Adipose tissue (tissue), 3 donors: ENCODE measurements around the gene AHCTF1. TPM values are rescaled to one million over a fixed set of nuclear protein-coding genes. Genes with fewer than 3 reads are reported as not detected.

Experiments used
- H3K27ac ChIP-seq: one replicate; pipeline ENCODE4 v1.5.1; 2013; ENCODE audit warnings: low read depth, low read length
- WGBS, 3 donors: extraction: QIAGEN DNeasy Blood & Tissue Kit; methylation state at CpG; one replicate each; pipeline ENCODE4 v1.1.7; 2013; 5-methylcytosine and 5-hydroxymethylcytosine counted together
- polyA plus RNA-seq, 3 donors: library from polyadenylated mRNA; stranded (reverse); fragments of 200-250 nt; gene quantifications; one replicate each; pipeline ENCODE4 v1.2.3, GENCODE V29; 2013
- donor health status: healthy with polysubstance abuse.
- donor health status: Bipolar disorder and iron deficiency.
- donor health status: healthy.

AHCTF1 gene
- polyA plus RNA-seq, 3 donors, result 5.4 to 13.1 (median 9.8) TPM

DNA sequence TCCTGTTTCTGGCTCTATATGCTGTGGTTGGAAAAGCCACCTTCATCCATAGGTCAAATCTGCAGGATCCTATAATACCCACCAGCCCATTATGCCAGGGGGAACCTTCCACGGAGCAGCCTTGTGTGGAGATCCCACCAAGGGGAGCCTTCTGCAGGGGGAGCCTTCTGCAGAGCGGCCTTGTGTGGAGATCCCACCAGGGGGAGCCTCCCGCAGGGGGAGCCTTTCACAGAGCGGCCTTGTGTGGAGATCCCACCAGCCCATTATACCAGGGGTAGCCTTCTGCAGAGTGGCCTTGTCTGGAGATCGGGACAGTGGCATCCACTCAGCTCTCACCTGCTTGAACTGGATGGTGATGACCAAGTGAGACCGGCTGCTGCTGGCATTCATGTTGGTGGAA is 122.3 kb downstream of the AHCTF1 start:
- WGBS, 3 donors, result 91 to 94% (median 92%) methylated on average over 6 of the region's 6 CpGs
- H3K27ac ChIP-seq, result no peak overlapping the region

DNA sequence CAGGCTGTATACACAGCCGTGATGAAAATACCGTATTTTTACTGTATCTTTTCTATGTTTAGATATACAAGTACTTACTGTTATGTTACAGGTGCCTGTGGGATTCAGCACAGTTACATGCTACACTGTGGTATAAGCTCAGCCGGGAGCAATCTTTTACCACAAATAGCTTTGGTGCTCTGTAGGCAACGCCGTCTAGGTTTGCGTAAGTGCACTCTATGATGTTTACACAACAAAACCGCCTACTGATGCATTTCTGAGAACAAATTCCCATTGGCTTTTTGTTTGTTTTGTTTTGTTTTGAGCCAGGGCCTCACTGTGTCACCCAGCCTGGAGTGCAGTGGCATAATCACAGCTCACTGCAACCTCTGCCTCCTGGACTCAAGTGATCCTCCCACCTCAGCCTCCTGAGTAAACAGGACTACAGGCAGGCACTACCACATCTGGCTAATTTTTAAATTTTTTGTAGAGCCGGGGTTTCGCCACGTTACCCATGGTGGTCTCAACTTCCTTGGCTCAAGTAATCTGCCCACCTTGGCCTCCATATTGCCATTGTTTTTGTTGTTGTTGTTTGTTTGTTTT is 126.5 kb downstream of the AHCTF1 start:
- WGBS, 3 donors, result 76 to 79% (median 79%) methylated on average over 10 of the region's 10 CpGs

DNA sequence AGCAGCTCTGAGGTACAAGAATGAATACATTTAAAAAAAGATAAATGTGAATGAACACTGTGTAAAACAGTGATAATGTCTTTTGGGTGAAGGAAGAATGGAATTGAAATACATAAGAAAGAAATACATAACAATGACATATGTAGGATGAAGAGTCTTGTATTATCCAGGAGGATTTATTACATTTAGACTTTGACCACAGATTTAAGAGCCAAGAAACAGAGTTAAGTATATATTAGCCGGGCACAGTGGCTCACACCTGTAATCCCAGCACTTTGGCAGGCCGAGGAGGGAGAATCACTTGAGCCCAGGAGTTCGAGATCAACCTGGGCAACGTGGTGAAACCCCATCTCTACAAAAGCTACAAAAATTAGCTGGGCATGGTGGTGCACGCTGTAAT is 127.9 kb downstream of the AHCTF1 start:
- H3K27ac ChIP-seq, result no peak overlapping the region
- WGBS, 3 donors, result 82 to 96% (median 94%) methylated on average over 5 of the region's 5 CpGs

More for the DNA sequence above, 126.5 kb downstream of the AHCTF1 start:
- no peak overlapping the region for H3K27ac ChIP-seq

DNA sequence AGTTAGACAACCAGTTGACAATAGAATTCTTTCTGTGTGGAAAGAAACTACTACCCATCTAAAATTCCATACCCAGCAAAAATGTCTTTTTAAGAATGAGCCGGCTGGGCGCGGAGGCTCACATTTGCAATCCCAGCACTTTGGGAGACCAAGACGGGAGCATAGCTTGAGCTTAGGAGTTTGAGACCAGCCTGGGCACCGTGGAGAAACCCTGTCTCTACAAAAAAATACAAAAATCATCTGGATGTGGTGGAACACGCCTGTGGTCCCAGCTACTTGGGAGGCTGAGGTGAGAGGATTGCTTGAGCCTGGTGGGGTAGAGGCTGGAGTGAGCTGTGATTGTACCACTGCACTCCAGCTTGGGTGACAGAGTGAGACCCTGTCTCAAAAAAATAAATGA is 128.4 kb downstream of the AHCTF1 start:
- WGBS, 3 donors, result 92 to 96% (median 94%) methylated on average over 6 of the region's 6 CpGs
- no peak overlapping the region for H3K27ac ChIP-seq

DNA sequence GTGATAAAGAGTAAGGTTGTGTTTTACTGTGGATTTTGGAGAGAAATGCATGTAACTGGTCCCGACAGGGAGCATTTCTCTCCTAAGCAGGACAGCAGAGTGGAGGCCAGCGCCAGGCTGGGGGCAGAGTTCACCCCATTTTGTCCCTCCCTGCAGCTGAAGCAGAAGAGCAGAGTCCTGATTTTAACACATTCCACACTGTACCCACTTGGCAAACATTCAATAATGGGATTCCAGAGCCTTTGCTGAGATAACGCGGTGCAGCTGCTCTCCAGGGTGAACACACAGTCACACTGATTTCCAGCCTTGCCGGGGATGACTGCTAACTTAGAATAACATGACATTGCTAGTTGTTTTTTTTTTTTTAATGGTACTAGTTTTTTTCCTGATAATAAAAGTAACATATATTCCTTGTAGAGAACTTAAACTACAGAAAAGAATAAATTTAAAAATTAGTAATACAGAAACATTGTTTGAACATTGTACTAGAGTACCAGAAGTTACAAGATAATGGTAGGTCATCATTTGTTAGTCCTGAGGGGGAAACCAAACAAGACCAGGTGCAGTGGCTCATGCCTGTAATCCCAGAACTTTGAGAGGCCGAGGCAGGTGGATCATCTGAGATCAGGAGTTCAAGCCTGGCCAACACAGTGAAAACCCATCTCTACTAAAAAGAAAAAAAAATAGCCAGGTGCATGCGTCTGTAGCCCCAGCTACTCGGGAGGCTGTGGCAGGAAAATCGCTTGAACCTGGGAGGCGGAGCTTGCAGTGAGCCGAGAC is 130.3 kb downstream of the AHCTF1 start:
- H3K27ac ChIP-seq, result no peak overlapping the region
- 56 to 79% (median 75%) methylated on average over 11 of the region's 11 CpGs for WGBS, 3 donors

DNA sequence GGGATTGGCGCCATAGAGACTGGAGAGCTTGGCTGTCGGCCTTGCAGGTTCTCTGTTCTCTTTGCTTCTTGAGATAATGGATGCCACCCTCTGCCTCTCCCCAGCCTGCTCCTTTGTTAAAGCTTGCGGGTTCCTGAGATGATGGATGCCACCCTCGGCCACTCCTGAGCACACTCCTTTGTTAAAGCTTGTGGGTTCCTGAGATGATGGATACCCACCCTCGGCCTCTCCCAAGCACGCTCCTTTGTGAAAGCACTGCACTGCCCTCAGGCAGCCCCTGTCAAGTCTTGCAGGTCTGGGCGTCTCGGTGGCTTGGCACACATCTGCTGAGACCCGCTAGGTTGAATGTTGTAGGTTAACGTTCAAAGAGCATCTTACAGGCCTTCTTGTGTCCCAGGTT is 131.0 kb downstream of the AHCTF1 start:
- H3K27ac ChIP-seq, result no peak overlapping the region
- 77 to 87% (median 85%) methylated on average over 10 of the region's 10 CpGs for WGBS, 3 donors

DNA sequence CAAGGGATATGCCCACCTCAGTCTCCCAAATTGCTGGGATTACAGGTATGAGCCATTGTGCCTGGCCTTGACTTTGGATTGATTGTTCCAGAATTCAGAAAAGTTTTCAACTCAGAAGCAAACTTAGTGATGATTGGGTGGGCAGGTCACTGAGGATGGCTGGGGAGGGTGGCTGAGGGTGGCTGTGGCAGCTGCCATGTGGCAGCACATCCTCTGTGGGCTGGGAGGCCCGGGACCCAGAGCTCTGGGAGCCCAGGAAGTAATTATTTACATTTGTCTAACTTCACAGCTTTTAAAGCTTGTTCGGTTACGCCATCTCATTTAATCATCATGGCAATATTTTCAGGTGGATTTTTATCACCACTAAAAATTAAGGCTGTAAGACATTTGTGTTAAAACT is 131.4 kb downstream of the AHCTF1 start:
- no peak overlapping the region for H3K27ac ChIP-seq
- 70 to 78% (median 72%) methylated on average over 3 of the region's 3 CpGs for WGBS, 3 donors

DNA sequence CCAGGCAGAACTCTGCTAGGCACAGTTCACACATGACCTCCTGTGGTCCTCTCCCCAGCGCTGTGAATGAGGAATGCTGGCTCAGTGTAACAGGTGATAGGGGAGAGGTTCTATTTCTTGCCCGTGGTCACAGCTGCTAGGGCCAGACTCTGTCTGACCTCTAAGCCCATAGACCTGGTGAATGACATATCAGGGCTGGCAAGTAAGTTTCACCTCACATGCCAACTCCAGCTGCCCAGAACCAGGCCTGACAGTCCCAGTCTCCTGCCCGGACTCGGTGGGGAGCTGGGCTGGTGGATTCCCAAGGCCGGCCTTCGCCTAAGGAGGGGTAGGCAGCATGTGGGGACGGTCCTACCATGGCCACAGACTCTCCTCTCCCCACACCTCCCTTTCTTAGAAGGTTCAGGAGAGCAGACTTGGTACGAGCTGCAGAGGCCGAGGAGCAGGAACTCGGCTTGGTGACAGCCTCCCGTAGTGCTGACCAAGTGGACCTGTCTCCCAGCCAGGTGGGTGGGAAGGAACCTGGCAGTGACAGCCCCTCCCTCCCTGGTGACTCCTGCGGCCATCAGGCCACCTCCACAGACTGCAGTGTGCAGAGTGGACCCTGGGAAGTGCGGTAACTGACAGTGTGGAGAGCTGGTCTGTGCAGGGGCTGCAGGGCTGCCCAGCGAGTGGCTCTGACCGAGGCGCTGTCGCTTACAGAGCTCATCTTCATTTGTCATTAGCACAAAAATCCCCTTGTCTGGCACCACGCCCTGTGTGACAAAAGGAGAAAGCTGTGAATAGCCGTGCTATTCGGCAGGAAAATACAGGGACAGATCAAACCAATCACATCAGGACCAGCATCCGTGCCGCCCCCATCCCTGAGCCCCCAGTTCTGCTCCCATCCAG is 132.9 kb downstream of the AHCTF1 start:
- WGBS, 3 donors, result 67 to 84% (median 68%) methylated on average over 20 to 22 of the region's 22 CpGs
- no peak overlapping the region for H3K27ac ChIP-seq

DNA sequence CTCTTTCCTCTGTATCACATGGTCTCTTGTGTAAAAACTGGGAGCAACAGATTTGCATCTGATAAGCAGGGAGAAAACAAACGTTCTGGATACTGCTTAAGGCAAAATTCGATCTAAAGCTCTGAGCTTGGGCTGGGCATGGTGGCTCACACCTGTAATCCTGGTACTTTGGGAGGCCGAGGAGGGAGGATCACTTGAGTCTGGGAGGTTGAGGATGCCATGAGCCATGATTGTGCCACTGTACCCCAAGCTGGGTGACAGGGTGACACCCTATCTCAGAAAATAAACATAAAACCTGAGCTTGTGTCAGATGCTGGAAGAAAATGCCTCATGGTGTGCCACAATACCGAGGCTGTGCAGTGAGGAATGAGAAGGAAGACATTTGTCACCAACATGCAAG is 133.6 kb downstream of the AHCTF1 start:
- no peak overlapping the region for H3K27ac ChIP-seq
- 62 to 77% (median 73%) methylated on average over 4 of the region's 4 CpGs for WGBS, 3 donors

DNA sequence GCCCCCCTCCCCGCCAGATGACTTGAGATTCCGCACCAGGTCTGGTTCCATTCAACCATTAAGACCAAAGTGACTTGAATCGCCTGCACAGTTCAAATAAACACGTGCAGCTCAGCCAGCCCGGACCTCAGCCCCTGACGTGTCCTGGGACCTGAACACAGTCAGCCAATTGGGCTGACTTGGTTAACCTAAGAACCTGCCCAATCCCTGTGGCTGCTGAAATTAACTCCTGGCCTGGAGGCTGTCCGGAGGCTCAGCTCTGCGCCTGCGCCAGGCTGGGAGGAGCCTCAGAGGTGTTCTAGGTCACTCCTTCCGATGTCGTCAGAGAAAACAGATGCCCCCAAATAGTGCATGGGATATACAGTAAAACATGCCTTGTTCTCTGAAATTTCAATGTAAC is 134.2 kb downstream of the AHCTF1 start:
- WGBS, 3 donors, result 82 to 89% (median 83%) methylated on average over 11 of the region's 11 CpGs
- H3K27ac ChIP-seq, result no peak overlapping the region

DNA sequence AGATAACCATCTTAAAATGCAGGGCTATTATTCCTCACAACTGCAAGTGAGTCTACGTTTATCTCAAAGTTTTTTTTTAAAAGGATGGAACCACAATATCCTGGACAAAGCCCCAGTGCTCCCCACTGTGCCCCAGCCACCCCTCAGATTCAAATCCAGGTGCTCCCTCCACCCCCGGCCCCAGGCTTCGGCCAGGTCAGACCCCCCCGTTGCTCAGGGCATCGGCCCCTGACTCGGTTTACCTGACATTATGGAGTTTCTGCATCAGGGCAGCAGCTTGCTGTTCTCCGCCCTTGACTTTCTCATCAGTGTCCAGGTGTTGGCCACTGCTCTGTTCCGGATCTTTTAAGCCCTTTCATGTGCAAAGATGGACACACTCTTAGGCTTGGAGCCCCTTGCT is 134.6 kb downstream of the AHCTF1 start:
- no peak overlapping the region for H3K27ac ChIP-seq
- WGBS, 3 donors, result 75 to 83% (median 81%) methylated on average over 8 of the region's 8 CpGs

DNA sequence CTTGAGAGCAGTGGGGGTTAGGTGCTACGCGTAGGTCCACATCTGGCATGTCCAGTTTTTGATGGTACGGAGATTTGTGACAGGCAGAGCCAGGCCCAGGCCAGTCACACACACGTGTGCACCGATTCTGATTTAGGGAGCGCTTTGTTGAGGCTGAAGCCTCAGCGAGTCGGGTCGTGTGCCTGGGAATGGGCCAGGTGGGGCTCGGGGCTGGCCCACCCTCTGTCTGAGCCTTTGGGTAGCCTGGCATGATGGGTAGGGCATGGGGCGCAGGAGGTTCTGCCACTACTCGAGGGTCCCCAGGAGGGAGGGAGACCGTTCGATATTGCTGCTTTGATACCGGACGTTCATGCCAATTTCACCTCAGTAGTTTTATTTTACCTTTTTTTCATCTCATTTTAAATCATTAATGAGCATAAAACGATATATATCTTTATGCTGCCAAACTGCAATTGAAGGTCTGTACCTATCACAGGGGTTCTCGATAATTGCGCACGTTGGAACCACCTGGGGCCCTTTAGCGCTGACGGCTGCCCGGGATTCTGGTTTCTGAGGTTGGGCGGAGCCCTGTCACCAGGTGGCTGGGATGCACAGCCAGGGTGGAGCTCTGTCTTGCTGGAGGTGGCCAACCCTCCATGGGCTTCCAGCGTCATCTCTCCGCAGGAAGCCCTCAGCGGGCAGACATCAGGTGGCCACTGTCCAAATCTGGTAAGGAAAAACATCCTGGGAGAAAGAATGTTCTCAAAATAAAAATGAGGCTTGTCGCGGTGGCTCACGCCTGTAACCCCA is 135.6 kb downstream of the AHCTF1 start:
- 89 to 94% (median 91%) methylated on average over 30 of the region's 30 CpGs for WGBS, 3 donors
- H3K27ac ChIP-seq, result no peak overlapping the region

DNA sequence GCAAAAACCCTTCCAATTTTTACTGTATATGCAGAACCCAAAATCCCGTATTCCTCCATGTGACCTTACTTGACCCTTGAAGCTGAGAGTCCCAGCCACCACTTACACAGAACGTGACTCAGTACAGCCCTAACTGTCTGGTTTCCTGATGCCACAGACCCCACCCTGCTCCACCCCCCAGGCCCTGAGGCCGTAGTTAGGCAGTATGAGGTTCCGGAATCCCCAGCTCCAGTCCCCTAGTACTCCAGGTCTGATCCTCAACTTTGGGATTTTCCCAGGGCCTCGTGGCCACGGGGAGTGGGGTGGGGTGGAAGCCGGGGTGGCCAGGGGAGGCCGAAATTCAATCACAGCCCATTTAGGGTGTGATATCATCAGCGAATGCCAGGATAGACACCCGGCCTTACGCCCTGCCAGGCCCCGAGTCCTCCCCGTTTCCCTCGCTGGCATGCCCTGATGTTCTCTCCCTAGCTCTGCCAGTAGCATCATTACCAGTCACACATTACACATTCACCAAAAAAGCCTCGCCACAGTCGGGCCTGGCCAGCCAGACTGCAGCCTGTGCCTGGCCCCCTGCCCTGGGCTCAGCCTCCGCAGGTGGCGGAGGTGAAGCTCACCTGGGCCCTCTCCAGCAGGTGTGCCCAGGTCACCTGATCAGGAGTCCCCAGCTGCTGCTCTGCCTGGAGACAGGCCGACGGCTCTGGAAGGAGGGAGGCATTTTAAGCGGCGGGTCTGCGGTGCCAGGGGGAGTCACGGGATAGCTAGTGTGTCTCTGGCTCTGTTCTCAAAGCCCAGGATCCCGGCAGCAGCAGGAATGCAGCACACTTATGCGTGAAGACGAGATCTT is 136.7 kb downstream of the AHCTF1 start:
- no peak overlapping the region for H3K27ac ChIP-seq
- WGBS, 3 donors, result 70 to 79% (median 70%) methylated on average over 27 of the region's 27 CpGs

DNA sequence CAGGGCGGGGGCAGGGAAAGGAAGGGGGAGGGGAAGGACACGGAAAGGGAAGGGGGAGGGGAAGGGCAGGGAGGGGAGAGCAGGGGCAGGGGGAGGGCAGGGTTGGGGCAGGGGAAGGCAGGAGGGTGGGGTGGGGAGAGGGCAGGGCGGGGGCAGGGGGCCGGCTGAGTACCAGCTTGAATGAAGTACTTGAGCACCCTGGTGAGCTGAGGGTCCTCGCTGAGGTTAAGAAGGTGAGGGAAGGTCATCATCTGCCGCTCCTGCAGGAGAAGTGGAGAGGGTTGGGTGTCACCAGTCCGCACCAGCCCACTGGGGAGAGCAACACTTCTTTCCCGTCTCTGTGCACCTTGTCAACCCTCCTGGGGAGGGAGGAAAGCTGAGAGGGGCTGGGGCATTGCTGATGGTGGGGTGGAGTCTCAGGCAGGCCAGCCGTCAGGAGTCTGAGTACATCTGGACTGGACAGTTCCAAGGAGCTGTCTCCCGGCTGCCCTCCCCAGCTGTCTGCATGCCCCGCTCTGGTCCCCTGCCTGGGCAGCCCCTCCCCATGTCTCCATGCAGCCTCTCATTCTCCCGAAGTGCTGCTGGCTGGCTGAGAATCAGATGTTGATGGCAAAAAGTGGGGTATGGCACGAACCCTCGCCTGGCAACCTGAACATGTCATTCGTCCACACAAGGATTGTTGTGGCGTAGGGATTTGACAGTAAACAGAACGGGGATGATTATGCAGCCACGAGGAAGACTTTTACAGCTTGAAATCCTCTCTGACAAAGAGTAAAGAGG is 137.5 kb downstream of the AHCTF1 start:
- H3K27ac ChIP-seq, result no peak overlapping the region
- WGBS, 3 donors, result 39 to 57% (median 44%) methylated on average over 15 to 18 of the region's 18 CpGs

DNA sequence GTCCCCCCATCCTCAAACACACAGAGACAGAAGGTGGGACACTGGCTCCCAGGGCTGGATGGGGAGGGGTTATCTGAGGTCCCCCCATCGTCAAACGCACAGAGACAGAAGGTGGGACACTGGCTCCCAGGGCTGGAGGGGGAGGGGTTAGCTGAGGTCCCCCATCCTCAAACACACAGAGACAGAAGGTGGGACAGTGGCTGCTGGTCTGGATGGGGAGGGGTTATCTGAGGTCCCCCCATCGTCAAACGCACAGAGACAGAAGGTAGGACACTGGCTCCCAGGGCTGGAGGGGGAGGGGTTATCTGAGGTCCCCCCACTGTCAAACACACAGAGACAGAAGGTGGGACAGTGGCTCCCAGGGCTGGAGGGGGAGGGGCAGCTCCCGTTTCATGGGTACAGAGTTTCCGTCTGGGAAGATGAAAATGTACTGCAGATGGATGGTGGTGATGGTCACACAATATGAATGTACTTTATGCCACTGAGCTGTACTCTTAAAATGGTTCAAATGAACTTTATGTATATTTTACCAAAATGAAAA is 138.3 kb downstream of the AHCTF1 start:
- 21 to 51% (median 44%) methylated on average over 6 of the region's 6 CpGs for WGBS, 3 donors
- no peak overlapping the region for H3K27ac ChIP-seq

DNA sequence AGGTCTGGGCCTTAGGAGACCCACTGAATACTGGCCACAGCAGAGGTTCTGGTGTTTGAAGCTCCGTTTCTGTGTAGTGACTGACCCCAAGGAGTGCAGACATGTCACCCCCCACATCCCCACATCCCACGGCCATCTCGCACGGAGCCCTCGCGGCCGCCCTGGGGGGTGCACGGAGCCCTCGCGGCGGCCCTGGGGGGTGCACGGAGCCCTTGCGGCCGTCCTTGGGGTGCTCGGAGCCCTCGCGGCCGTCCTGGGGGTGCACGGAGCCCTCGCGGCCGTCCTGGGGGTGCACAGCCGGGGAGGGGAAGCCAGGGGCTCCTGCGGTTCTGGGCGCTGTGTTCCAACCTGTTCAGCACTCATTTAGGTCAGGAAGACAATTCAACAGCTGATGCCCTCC is 139.1 kb downstream of the AHCTF1 start:
- 77 to 92% (median 90%) methylated on average over 25 of the region's 25 CpGs for WGBS, 3 donors

More for the DNA sequence above, 139.1 kb downstream of the AHCTF1 start:
- no peak overlapping the region for H3K27ac ChIP-seq
